Right atrium auricular region (tissue), 2 donors: ENCODE results near the gene RIPOR2. TPM values are rescaled to one million over a fixed set of nuclear protein-coding genes. Genes with fewer than 3 reads are reported as not detected.

Source experiments
- DNase-seq: peaks from one replicate; pipeline ENCODE4 v3.0.0-alpha.2; 2019; ENCODE audit warnings: low spot score
- H3K27ac ChIP-seq, 2 donors: fragments of 200-600 bp; sonication (generic); 1 replicate in 1 of 2; 2 replicates in 1 of 2; pipeline ENCODE4 v1.5.1; 2016 to 2019
- H3K27me3 ChIP-seq, 2 donors: fragments of 200-600 bp; sonication (generic); one replicate each; pipeline versions ENCODE4 v1.5.1 to v1.6.0; 2017 to 2019
- H3K36me3 ChIP-seq: fragments of 200-600 bp; sonication (generic); one replicate; pipeline ENCODE4 v1.5.1; 2016
- H3K4me1 ChIP-seq, 2 donors: fragments of 200-600 bp; sonication (generic); one replicate each; pipeline versions ENCODE4 v1.5.1 to v1.6.0; 2017 to 2019
- H3K4me3 ChIP-seq, 2 donors: fragments of 200-600 bp; sonication (generic); 1 replicate in 1 of 2; 2 replicates in 1 of 2; pipeline ENCODE4 v1.5.1; 2017 to 2019; ENCODE audit warnings: mild to moderate bottlenecking in 1 of 2, moderate library complexity in 1 of 2
- H3K9me3 ChIP-seq, 2 donors: fragments of 200-600 bp; sonication (generic); one replicate each; pipeline ENCODE4 v1.5.1; 2019
- total RNA-seq, 2 donors: library from RNA; depleted of rRNA; stranded (reverse); fragments of >200 nt; gene quantifications; one replicate each; pipeline ENCODE4 v1.1.0, GENCODE V29; 2016
- TF ChIP-seq, protein P1 (sequence below), 2 donors: fragments of 200-600 bp; sonication (generic); IDR thresholded peaks; one replicate each; pipeline ENCODE4 v1.5.1; 2019; ENCODE audit warnings: antibody characterized with exemption in 2 of 2

The RIPOR2 gene
- total RNA-seq, 2 donors from 2014 or later = 2.4 to 7.3 TPM

DNA sequence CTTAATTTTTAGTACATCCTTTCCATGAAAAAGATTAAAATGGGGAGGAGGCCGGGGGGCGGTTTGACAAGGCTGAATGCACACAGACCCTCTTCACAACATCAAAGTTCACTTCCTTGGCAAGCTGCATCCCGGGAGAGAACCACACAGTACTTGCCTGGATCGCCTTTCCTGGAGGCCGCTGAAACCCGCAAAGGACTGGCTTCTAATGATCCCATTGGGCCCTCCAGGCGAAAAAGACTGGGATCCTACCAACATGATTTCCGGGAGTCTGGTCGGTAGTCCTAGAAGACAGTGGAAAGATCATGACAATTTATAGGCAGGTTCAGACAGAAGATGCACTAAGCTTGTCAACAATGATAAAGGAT, 60.2 kb downstream of the RIPOR2 start:
- Histone ChIP-seq H3K4me3 (no peak overlapping the region), H3K9me3 (peaks cover 0 to 8% of the 10 kb centered on the region in 2 donors), H3K27me3 (no peaks in the 10 kb centered on the region), H3K4me1 (no peaks in the 10 kb centered on the region), H3K27ac (no peak overlapping the region), H3K36me3 (no peaks in the 10 kb centered on the region)
- TF ChIP-seq, protein P1, sequence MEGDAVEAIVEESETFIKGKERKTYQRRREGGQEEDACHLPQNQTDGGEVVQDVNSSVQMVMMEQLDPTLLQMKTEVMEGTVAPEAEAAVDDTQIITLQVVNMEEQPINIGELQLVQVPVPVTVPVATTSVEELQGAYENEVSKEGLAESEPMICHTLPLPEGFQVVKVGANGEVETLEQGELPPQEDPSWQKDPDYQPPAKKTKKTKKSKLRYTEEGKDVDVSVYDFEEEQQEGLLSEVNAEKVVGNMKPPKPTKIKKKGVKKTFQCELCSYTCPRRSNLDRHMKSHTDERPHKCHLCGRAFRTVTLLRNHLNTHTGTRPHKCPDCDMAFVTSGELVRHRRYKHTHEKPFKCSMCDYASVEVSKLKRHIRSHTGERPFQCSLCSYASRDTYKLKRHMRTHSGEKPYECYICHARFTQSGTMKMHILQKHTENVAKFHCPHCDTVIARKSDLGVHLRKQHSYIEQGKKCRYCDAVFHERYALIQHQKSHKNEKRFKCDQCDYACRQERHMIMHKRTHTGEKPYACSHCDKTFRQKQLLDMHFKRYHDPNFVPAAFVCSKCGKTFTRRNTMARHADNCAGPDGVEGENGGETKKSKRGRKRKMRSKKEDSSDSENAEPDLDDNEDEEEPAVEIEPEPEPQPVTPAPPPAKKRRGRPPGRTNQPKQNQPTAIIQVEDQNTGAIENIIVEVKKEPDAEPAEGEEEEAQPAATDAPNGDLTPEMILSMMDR (IDR thresholded peaks at IDR 0.05) = no peak
- DNase-seq = no peak

DNA sequence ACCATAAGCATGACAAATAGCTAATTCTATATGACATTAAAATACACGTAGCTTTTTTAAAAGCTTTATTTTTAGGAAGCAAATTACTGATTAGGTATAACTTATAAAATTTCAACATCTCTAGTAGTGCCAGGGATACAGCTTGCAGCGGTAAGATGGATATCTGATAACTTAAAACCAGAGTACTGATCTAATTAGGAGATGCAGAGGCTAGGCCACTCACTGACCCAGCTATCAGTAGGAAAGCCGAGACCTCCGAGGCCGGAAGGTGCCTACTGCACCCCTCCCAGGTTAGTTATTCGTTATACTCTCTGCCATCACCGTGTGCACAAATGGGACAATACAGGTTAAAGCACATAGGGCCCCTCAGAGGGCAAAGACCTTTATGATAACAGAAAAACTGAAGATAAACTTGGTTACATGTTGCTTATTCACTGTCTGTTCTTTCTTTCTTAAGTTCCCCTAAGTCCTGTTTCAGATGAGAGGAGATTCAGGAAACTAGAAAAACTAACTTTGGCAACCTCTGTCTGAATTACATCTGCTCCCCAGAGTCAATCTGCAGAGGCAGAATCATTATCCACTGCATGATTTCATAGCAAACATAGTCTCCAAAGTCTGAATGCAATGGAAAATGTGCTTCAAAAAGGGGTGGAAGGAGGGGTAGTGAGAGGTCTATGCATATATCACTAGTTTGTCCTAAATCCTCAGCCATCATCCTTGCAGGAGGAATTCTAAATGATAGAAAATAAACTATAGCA, 60.8 kb downstream of the RIPOR2 start:
- TF ChIP-seq, protein P1 (IDR thresholded peaks at IDR 0.05) = no peak
- no peak overlapping the region for H3K27ac ChIP-seq
- H3K36me3 ChIP-seq = no peaks in the 10 kb centered on the region
- H3K4me1 ChIP-seq = no peaks in the 10 kb centered on the region
- no peaks in the 10 kb centered on the region for H3K27me3 ChIP-seq
- no peak for DNase-seq
- peaks cover 0 to 8% of the 10 kb centered on the region in 2 donors for H3K9me3 ChIP-seq
- H3K4me3 ChIP-seq = no peak overlapping the region

DNA sequence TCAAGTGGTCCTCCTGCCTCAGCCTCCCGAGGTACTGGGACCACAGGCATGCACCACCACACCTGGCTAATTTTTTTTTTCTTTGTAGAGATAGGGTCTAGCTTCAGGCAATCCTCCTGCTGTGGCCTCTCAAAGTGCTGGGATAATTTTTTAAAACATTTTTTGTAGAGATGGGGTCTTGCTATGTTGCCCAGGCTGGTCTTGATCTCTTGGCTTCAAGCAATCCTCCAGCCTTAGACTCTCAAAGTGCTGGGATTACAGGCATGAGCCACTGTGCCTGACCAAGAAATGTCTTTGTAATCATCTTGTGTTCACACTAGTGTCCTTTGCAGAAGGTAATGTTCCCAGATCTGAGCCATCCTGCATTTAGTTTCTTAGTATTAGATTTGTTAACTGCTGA, 61.6 kb downstream of the RIPOR2 start:
- TF ChIP-seq, protein P1 (IDR thresholded peaks at IDR 0.05) = no peak
- Histone ChIP-seq H3K27me3 (no peaks in the 10 kb centered on the region), H3K36me3 (no peaks in the 10 kb centered on the region), H3K27ac (no peak overlapping the region), H3K4me3 (no peak overlapping the region), H3K9me3 (peaks cover 0 to 8% of the 10 kb centered on the region in 2 donors), H3K4me1 (no peaks in the 10 kb centered on the region)
- DNase-seq = no peak

DNA sequence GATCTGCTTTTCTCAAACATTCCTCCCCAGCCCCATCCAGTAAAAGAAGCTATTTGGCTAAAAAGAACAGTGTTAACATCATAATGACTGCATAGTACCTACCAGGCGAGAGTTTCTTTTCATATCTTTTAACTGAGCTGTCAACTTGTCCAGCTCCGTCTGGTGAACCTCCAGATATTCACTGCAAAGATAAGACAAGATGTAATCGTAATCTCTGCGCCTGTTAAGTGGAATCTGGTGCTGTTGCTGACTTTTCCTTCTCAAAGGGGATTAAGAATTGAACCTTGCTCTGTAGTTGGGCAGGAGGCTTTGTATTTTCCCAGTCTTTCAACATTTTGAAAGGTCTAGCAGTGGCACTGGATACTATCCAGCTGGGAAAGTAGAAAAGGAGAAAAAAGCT, 63.0 kb downstream of the RIPOR2 start:
- no peak for DNase-seq
- Histone ChIP-seq H3K36me3 (no peaks in the 10 kb centered on the region), H3K27me3 (no peaks in the 10 kb centered on the region), H3K9me3 (peaks cover 0 to 8% of the 10 kb centered on the region in 2 donors), H3K4me3 (no peak overlapping the region), H3K4me1 (no peaks in the 10 kb centered on the region), H3K27ac (no peak overlapping the region)
- TF ChIP-seq, protein P1 (IDR thresholded peaks at IDR 0.05) = no peak

DNA sequence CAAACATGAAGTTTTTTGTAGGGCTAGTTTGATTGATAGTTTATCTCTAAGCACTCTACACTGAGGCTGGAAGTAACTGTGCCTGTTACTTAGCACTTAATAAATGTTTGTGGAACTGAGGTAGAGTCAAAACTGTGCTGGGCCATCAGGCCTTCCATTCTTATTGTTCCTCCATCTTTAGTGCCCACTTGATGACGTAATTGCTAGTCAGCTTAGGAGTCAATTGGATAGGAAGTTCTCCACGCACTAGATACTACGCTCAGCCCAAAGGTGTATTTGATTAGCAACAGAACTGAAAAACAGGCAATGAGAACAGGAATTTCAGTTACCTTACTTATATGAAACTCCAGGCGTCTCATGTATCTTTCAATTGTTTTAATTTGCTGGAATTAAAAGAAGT, 67.0 kb downstream of the RIPOR2 start:
- no peaks in the 10 kb centered on the region for H3K36me3 ChIP-seq
- TF ChIP-seq, protein P1 (IDR thresholded peaks at IDR 0.05) = no peak
- no peak for DNase-seq

More for the DNA sequence above, 67.0 kb downstream of the RIPOR2 start:
- Histone ChIP-seq H3K9me3 (no peaks in the 10 kb centered on the region), H3K4me1 (no peaks in the 10 kb centered on the region), H3K27ac (no peak overlapping the region), H3K4me3 (no peak overlapping the region), H3K27me3 (no peaks in the 10 kb centered on the region)
